Superior temporal gyrus (tissue), 1 donor: Measurements from ENCODE around the gene JMJD8.

ENCODE experiments used
- DNase-seq: peaks from one replicate; pipeline ENCODE4 v3.0.0-alpha.2; 2016; ENCODE audit errors: extremely low spot score

The JMJD8 gene

DNA sequence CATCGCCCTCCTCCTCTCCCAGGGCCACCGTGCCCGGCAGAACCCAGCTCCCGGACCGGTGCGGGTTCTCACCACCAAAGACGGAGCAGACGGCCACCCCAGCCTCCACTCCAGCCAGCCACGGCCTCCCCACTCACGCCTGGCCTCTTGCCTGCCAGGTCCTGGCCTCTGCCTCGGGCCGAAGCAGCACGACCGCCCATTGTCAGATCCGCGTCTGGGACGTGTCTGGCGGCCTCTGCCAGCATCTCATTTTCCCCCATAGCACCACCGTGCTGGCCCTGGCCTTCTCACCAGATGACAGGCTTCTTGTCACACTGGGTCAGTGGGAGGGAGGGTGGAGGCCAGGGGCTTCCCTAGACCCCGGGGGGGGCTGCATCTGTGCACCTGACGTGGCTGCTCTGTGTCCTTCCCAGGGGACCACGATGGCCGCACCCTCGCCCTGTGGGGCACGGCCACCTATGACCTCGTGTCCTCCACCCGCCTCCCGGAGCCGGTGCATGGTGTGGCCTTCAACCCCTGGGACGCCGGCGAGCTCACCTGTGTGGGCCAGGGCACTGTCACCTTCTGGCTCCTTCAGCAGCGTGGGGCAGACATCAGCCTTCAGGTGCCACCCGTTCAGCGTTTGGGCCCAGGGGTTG lies 22.8 kb downstream of the JMJD8 start:
- DNase-seq: no peak

DNA sequence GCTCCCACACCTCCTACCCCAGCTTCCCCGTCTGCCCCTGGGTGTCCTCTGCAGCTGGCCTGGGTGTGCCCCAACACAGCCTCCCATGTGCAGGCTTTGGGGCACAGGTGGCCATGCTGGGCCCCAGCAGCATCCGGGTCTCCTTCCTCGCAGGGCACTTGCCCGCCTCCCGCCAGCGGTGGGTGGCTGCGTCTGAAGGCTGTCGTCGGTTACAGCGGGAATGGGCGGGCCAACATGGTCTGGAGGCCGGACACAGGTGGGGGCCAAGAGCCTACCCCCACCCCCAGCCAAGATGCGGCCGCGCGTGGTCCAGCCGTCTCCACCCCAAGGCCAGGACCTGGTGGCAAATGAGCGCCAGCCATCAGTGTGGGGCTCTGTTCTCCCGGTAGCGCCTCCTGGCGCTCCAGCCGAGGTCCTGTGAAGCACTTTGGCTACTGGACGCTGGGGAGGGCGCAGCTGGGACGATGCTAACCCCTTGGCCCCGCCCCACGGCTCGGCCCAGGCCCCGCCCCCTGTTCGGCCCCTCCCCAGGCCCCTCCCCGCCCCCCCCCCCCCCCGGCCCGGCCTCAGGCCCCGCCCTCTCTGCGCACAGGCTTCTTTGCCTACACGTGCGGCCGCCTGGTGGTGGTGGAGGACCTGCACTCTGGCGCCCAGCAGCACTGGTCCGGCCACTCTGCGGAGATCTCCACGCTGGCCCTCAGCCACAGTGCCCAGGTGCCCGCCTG lies 23.5 kb downstream of the JMJD8 start:
- DNase-seq: peak; percentile 81

GRCh38 chr16:660132-660458 lies 24.0 kb downstream of the JMJD8 start:
- DNase-seq: no peak

DNA sequence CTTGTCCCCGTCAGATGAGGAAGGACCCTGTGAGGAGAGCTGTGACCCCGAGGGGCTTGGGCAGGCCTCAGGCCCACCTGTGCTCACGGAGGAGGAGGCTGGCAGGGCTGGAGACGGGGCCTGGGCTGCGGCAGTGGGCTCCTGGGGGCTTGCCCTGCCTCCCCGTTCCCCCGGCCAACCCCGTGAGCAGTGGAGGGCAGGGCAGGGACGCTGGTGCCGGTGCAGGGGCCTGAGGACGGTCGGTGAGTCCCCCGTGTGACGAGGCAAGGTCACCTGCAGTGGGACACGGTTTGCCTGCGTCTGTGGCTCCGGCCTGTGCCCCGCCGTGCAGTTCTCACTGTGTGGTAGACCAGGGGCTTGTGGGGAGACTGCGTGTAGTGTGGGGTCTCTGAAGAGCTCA lies 24.5 kb downstream of the JMJD8 start:
- no peak for DNase-seq

GRCh38 chr16:658679-659571 lies 25.2 kb downstream of the JMJD8 start:
- DNase-seq: no peak

- no peak for DNase-seq
Observed at GRCh38 chr16:657487-657886, 26.6 kb downstream of the JMJD8 start.

DNA sequence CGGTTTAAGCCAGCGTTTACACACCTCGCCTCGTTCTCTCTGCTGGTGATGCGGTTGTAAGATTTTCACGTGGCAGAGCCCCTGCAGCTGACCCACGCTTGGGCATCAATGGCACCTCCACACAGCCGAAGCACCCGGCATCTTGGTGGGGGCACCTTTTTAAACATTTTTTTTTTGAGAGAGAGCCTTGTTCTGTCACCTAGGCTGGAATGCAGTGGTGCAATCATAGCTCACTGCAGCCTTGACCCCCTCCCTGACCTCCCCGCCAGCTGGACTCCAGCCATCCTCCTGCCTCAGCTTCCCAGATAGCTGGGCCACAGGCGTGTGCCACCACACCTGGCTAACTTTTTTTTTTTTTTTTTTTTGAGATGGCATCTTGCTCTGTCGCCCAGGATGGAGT lies 30.1 kb downstream of the JMJD8 start:
- DNase-seq: no peak

- DNase-seq: no peak
Observed at GRCh38 chr16:652454-653305, 31.5 kb downstream of the JMJD8 start.

DNA sequence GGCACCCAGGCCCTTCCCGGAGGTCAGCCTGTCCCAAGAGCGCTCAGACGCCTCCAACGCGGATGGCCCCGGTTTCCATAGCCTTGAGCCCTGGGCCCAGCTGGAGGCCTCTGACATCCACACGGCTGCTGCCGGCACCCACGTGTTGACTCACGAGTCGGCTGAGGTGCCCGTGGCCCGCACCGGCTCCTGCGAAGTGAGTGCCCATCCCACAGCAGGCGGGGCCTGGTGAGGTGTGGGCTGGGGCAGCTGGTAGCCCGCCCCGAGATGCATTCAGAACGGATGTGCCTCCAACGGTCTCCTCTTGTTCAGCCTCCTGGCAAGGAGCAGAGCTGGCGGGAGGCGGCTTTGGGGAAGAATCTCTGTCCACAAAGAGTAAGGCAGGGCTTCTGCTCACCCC lies 32.3 kb downstream of the JMJD8 start:
- no peak for DNase-seq

DNA sequence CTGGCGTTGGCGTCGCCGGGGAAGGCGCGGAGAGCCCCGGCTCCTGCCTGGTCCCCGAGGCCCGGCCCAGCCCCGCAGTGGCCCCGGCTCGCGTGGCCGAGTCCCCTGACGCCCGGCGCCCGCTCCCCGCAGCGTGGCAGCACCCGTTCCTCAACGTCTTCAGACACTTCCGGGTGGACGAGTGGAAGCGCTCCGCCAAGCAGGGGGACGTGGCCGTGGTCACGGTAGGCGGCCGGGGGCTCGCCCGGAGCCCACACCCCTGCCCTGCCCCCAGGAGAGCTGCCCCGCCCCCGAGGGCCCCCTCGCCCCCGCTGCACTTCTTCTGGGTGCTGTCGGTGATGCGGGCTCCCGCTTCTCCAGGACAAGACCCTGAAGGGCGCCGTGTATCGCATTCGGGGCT lies 34.5 kb downstream of the JMJD8 start:
- no peak for DNase-seq

DNA sequence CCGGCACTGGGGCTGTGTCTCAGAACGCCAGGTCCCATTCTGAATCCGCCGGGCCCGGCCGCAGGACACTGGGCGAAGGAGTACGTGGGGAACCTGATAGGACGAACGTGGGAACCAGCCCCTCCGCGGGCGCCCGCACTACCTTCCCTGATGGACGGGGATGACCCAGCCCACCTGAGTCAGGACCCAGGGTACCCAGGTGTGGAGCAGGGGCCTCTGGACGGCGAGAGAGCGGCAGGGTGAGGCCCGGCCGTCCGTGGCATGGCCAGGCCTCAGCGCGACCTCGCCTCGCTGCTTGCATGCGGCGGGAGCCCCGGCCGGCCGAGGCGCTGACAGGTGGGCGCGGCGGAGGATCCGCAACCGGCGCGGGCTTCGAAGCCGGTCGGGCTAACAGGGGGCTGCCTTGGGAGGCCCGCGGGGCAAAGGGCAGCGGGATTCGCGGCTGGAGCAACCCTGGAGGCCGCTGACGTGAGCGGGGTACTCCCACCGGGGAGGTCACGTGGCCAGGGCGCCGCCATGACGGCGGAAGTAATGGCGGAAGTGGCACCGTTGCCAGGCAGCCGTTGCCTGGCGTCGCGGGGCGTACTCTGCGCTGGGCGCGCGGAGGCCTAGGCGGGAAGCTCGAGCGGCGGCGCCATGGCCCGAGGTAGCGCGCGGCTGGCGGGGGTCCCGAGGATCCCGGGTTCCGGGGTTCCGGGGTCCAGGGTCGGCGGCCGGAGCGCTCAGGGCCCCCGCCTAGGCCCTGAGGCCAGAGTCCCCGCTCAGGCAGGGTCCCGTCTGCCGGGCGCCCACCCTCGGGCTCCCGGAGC lies 35.1 kb downstream of the JMJD8 start, which contains the start of gene WDR90:
WDR90 (plus strand) TSS at position 585 of the 809 bp plus-strand sequence; CDS start at position 637, 52 bp downstream.
- peak; percentile 96 for DNase-seq

GRCh38 chr16:648071-648780 lies 35.9 kb downstream of the JMJD8 start:
- no peak for DNase-seq

DNA sequence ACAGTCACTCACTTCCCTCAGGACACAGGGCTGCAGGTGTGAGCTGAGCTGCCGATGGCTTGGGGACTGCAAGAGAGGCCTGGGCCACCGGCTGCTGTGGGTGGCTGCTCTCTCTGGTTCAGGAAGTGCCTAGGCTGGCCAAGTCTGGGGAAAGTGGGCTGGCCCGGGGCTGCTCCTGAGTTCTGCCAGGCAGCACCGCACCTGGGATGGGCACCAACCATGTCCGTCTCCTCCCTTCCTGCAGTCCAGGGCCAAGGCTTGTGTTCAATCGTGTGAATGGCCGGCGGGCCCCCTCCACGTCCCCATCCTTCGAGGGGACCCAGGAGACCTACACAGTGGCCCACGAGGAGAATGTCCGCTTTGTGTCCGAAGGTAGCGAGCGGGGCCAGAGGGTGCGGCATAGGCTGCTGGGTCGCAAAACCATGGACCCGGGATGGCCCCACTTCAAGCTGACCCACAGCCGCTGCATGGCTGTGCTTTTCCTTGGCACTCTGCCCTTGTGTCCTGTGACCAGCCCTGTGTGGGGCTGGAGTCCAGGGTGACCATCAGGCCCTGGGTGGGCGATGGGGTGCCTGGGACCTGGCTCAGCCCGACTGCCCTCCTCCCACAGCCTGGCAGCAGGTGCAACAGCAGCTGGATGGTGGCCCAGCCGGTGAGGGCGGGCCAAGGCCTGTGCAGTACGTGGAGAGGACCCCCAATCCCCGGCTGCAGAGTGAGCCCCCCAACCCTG lies 36.8 kb downstream of the JMJD8 start:
- DNase-seq: no peak

DNA sequence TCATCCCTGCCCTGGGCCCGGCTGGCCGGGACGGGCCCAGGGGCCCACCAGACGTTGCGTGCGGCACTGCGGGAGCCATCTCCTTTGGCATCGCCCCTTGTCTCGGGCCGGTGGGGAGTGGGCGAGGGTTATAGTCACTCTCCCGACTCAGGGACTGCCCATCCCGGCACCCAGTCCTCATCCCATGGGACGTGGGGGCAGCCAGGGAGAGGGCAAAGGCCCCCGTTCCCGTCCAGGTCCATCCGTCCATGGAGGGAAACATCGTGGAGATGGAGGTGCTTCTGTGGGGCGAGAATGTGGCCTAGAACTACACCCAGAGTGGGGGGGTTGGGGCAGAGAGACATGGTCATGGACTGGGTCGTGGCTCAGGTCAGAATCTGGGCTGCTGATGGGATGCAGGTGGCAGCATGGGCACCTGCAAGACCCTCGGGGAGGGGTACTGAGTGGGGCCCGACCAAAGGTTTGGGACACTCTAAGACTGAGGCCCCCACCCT lies 37.4 kb downstream of the JMJD8 start:
- DNase-seq: no peak

DNA sequence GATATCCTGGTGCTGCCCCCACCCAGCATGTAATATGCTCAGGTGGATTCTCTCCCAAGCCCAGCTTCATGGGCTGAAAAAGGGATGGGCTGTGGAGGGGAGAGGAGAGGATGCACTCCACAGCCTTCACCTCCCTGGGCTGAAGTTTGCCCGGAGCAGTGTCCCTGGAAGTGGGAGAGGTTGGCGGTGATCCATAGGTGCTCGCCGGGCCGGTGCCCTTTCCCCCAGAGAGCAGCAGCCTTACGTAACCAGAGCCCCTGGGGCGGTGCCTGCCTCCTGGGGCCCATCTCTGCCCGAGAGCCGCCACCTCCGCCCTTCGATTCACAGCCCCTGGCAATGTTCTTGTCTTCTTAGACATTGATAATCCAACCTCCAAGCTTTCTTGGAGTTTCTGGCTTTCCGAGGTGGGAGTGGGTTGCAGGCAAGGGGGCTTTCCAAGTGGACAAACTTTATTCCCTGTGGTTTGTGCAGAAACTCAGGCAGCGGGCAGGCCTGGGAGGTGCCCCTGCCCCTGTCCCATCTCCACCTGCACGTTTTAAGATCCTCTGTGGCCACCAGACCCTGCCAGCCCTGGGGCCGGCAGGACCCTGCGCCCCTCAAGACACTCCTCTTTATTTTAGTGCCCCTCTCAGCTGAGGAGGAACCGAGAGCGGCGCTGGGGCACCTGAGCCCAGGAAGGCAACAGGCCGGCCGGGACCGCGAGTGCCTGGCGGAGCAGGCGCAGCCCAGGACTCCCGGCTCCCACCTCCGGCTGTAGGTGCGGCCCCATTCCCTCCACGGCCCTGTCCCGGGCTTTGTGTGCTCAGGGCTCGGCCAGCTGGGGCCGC lies 38.1 kb downstream of the JMJD8 start:
- DNase-seq: no peak

DNA sequence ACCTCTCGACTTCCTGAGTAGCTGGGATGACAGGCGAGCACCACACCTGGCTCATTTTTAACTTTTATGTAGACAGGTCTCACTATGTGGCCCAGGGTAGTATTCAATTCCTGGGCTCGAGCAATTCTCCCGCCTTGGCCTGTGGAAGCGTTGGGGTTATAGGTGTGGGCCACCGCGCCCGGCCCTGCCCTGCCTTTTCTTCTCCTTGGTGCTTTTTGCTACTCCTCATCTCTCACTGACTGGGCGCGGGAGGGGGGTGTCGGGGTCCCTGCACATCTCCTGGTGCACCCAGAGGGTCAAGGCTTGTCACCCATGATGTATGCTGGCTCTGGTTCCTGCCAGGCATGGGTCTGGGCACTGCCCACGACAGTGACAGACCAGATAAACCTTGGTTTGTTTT lies 39.6 kb downstream of the JMJD8 start:
- DNase-seq: no peak

GRCh38 chr16:643050-643368 lies 41.1 kb downstream of the JMJD8 start:
- DNase-seq: no peak

GRCh38 chr16:642189-643049 lies 41.7 kb downstream of the JMJD8 start:
- peak; percentile 10 for DNase-seq
